ENCODE results near the gene CFAP299.
"Not testable (repeated sequence)": the region's sequence is repeated elsewhere in the genome, so short reads cannot be mapped to it uniquely, and the experiment has no call there.

The CFAP299 gene

DNA sequence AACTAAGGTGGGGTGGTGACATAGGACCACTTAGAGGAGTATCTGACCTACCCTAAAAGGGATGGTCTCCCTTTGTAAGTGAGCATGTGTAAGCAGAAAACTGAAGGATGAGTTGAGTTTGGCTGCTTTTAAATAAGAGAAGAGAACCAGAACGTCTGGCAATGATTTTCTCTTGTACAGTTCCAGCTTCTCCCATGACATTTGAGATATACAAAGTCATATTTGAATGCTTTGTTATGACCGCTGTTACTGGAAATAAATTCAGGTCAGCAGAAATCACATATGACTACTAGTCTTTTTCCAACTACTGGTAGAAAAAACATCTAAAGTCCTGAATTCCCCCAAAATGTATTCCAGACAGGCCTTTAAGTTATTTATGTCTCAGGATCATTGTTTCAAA is 381.7 kb downstream of the CFAP299 start:
- DNase-seq (ENCODE audit: low read depth in 2 of 2), result no peak

GRCh38 chr4:80726471-80726870 is 390.9 kb downstream of the CFAP299 start:
- DNase-seq (ENCODE audit: low read depth in 2 of 2), result no peak

DNA sequence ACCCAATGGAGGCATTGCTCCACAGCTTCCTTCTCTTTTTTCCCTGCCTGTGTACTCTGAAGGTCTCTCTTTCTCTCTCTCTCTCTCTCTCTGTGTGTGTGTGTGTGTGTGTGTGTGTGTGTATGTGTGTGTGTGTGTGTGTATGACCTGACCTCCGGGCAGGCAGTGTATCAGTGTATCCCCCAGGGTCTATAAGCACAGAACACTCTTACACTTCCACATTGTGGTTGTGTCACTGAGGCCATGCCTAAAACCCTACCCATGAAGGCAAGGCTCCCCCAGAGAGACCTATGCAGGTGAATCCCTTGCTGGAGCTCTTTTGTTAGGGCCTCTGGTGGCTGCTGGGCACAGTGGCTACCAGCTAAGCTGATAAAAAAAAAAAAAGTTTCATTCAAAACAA is 394.6 kb downstream of the CFAP299 start:
- DNase-seq (ENCODE audit: low read depth in 2 of 2), result no peak

DNA sequence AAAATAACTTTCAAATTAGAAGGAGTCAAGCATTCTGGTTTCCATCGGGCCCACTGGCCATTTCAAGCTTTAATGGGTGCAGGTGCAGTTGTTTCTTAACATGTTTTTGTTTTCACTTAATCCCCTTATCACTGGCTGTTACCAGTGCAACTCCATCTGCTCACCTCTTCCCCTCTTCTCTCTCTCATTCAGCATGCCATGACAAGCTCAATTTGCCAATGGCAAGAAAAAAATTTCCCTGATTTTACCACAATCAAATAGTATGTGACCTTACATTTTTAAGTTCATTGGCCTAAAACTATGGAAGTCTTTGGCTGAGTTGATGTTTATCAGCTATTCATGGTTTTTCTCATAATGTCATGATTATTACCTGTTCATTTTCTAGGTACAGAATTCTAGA is 395.9 kb downstream of the CFAP299 start:
- DNase-seq (ENCODE audit: low read depth in 2 of 2), result no peak

DNA sequence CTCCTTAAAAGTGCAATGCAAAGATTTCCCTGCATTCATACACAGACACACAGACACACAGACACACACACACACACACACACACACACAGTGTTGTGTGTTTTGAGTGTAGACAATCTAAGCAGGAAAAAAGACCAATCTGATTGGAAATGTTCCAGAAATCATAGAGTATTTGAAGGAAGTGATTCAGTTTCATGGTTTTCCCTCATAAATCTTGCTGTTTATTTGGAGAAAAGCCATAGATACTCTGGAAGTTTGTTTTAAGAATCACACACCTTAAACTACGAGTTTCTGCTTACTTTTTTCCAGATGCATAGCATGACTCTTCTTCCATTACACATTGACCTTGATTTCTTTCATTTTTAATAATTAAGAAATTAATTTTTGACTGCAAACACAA is 396.5 kb downstream of the CFAP299 start:
- no peak for DNase-seq (ENCODE audit: low read depth in 2 of 2)

DNA sequence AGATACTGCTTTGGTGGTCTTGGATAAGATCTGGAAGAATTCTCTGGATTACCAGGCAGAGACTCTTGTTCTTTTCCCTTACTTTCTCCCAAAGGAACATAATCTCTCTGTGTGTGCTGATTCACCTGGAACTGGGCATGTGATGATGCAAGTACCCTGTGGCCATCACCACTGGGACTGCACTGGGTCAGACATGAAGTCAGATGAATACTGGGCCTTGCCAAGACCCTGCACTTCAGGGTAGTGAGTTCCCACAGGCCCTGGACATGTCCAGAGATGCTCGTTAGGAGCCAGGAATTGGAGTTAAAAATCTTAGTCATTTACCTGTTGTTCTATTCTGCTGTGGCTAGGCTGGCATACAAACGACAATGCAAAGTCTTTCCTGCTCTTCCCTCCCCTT is 404.8 kb downstream of the CFAP299 start:
- DNase-seq (ENCODE audit: low read depth in 2 of 2), result no peak

DNA sequence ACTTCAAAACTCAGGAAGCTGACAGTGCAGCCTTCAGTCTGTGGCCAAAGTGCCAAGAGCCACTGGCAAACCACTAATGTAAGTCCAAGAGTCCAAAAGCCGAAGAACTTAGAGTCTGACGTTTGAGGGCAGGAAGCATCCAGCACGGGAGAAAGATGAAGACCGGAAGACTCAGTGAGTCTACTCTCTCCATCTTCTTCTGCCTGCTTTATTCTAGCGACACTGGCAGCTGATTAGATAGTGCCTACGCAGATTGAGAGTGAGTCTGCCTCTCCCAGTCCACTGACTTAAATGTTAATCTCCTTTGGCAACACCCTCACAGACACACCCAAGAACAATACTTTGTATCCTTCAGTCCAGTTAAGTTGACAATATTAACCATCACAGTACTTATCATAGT is 414.0 kb downstream of the CFAP299 start:
- not testable (repeated sequence) for DNase-seq (ENCODE audit: low read depth in 2 of 2)

DNA sequence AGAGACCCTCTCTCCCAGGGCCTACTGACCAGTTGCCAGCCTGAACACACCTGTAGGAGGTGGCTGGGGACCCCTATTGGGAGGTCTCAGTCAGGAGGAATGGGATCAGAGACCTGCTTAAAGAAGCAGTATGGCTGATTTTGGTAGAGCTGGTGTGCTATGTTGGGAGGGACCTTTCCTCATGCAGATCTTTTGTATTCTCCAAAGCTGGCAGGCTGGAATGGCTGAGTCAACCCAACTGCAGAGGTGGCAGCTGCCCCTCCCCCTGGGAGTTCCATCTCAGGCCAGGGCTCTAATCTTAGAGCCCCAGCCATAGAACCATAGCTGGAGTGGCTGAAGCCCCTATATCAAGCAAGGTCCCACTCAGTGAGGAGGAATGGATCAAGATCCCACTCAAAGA is 415.7 kb downstream of the CFAP299 start:
- DNase-seq (ENCODE audit: low read depth in 2 of 2), result no peak

GRCh38 chr4:80767944-80768343 is 432.4 kb downstream of the CFAP299 start:
- DNase-seq (ENCODE audit: low read depth in 2 of 2), result no peak

DNA sequence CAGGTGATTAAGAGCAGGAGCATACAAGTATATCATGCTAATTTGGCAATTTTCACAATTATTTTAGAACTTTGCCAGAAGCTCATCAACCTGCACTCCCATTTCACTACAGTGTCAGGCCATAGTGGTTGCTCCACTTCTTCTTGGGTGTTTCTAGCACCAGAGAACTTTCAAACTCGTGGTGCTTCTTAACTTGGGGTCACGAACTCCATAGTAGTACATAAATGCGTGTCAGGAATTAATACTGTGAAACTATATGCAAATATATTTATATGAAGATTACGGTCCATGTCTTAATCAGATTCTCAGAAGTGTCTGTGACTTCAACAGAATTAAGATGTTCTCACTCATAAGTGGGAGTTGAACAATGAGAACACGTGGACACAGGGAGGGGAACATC is 440.6 kb downstream of the CFAP299 start:
- DNase-seq (ENCODE audit: low read depth in 2 of 2), result no peak

DNA sequence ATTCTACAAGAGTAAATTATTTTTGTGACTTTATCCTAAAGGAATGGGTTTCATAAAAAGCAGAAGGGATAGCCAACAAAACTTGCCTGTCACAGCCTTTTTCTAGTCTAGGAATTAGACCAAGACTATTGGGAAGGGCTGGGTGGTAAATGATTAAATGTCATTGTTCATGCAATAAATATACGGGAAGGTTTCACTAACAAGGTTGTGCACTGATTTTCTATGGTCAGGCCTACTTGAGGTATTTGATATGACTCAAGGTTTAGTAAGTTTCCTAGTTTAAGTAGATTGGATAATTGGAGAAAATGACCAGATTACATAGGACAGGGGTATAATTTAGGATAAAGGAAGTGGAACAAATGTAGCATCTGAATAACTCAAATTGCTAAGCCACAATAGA is 445.9 kb downstream of the CFAP299 start:
- no peak for DNase-seq (ENCODE audit: low read depth in 2 of 2)

DNA sequence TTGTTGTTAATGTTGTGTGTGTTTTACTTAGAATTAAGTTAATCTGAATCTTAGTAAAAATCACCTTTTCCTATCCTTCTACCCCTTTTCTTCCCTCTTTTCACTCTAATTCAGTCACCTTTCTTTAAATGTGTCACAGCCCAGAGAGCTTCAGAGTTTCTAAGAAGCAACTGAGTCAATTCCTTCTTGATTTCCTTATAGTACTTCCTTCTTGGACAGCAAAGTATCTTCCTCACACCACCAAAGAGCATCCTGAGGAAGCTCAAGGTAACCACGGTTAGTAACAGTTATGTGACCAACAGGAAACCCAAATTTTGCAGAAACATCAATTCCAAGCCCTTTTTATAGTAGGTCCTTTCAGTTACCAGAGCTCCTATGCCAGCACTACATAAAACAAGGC is 451.8 kb downstream of the CFAP299 start:
- DNase-seq (ENCODE audit: low read depth in 2 of 2), result no peak

GRCh38 chr4:80788798-80789197 is 453.3 kb downstream of the CFAP299 start:
- DNase-seq (ENCODE audit: low read depth in 2 of 2), result no peak

GRCh38 chr4:80790152-80790551 is 454.6 kb downstream of the CFAP299 start:
- DNase-seq (ENCODE audit: low read depth in 2 of 2), result no peak

- not testable (repeated sequence) for DNase-seq (ENCODE audit: low read depth in 2 of 2)
These were observed 458.1 kb downstream of the CFAP299 start for GRCh38 chr4:80793660-80794059.

DNA sequence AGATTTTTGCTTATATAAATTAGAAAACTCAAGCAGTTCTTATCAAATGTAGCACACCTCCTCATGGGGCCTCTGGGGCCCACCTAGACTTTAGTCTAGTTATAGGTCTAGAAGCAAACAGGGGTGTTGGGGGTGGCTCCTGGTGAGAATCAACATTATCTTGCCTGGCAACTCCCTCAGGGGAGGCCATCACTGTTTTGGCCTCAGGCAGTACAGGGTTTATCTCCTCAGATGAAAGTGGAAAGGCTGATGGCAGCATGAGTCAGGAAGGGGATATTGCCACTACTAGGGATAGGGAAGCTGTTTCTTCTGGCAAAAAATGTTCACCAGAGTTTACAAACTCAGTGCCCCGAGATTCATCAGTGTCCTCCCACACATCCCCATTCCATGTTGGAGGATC is 462.6 kb downstream of the CFAP299 start:
- no peak for DNase-seq (ENCODE audit: low read depth in 2 of 2)

DNA sequence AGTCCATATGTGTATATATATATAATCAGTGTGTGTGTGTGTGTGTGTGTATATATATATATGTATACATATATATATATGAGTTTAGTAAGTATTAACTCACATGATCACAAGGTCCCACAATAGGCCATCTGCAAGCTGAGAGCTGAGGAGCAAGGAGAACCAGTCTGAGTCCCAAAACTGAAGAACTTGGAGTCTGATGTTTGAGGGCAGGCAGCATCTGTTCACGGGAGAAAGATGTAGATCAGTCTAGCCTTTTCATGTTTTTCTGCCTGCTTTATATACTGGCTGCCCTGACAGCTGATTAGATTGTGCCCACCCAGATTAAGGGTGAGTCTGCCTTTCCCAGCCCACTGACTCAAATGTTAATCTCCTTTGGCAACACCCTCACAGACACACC is 465.2 kb downstream of the CFAP299 start:
- not testable (repeated sequence) for DNase-seq (ENCODE audit: low read depth in 2 of 2)

DNA sequence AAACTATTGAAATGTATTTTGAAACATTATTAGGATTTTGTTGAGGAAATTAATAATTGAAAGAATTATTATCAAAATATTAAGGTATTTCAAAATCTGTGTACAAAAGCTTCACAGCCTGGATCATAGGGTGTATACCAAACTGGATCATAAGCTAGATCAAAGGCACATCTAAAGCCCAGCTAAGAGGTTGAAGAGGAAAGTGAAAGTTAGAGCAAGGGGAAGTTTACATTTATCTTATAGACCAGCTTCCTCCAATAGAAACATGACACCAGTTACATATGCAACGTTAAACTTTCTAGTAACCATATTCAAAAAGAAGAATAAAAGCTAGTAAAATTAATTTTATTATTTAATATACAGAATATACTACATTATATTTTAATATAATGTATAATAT is 467.8 kb downstream of the CFAP299 start:
- no peak for DNase-seq (ENCODE audit: low read depth in 2 of 2)

GRCh38 chr4:80806472-80806871 is 470.9 kb downstream of the CFAP299 start:
- no peak for DNase-seq (ENCODE audit: low read depth in 2 of 2)

GRCh38 chr4:80809039-80809729 is 473.7 kb downstream of the CFAP299 start:
- DNase-seq (ENCODE audit: low read depth in 2 of 2), result no peak

DNA sequence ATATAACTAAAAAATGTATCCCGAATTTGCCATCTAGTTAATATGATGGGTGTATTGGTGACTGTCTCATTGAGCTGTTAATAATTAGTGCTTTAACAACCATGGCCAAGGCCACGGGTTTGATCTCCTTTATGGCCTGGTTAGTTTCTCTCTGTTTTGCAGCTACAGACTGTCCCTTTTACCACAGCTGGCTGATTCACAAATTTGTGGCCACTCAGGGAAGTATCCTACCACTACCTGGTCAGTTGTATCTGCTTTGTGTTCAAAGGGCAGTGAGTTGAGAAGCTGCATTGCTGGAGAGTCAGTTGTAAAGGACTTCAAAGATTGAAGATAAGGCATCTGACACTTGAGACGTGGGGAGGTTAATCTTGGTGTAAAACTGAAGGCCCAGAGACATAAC is 475.9 kb downstream of the CFAP299 start:
- DNase-seq (ENCODE audit: low read depth in 2 of 2), result no peak

GRCh38 chr4:80812145-80812544 is 476.6 kb downstream of the CFAP299 start:
- no peak for DNase-seq (ENCODE audit: low read depth in 2 of 2)

- no peak for DNase-seq (ENCODE audit: low read depth in 2 of 2)
These were observed 478.7 kb downstream of the CFAP299 start for GRCh38 chr4:80814266-80814665.

All from stimulated activated CD8-positive, alpha-beta memory T cell treated with anti-CD3 and anti-CD28 coated beads, Interleukin-7, amount 100 ng/mL, for 4 hours (primary cell).